Activated CD4-positive, CD25-positive, alpha-beta regulatory T cell treated with anti-CD3 and anti-CD28 coated beads, Interleukin-2, amount 50 U/mL, for 16 hours (primary cell): ENCODE measurements around the gene AGBL1.
"Not testable (repeated sequence)": the region's sequence is repeated elsewhere in the genome, so short reads cannot be mapped to it uniquely, and the experiment has no call there.

Experiments used
- DNase-seq: peaks from one replicate; pipeline ENCODE4 v3.0.0-alpha.2; 2020; ENCODE audit warnings: low read depth, low spot score

AGBL1 gene

GRCh38 chr15:86865920-86866319 is 786.2 kb downstream of the AGBL1 start:
- no peak for DNase-seq

- no peak for DNase-seq
Observed at GRCh38 chr15:86870846-86871245, 791.2 kb downstream of the AGBL1 start.

GRCh38 chr15:86871964-86872363 is 792.3 kb downstream of the AGBL1 start:
- DNase-seq: no peak

GRCh38 chr15:86872782-86873181 is 793.1 kb downstream of the AGBL1 start:
- no peak for DNase-seq

GRCh38 chr15:86875067-86875466 is 795.4 kb downstream of the AGBL1 start:
- no peak for DNase-seq

GRCh38 chr15:86876387-86876944 is 796.8 kb downstream of the AGBL1 start:
- no peak for DNase-seq

GRCh38 chr15:86877171-86877631 is 797.5 kb downstream of the AGBL1 start:
- DNase-seq: no peak

- not testable (repeated sequence) for DNase-seq
Observed at GRCh38 chr15:86878844-86879243, 799.2 kb downstream of the AGBL1 start.

GRCh38 chr15:86879250-86880229 is 799.9 kb downstream of the AGBL1 start:
- no peak for DNase-seq

- no peak for DNase-seq
Observed at GRCh38 chr15:86885616-86886015, 805.9 kb downstream of the AGBL1 start.

- DNase-seq: no peak
Observed at GRCh38 chr15:86892774-86893449, 813.2 kb downstream of the AGBL1 start.

- no peak for DNase-seq
Observed at GRCh38 chr15:86894269-86894668, 814.6 kb downstream of the AGBL1 start.

GRCh38 chr15:86903642-86904421 is 824.2 kb downstream of the AGBL1 start:
- DNase-seq: no peak

- DNase-seq: no peak
Observed at GRCh38 chr15:86905625-86906256, 826.1 kb downstream of the AGBL1 start.

GRCh38 chr15:86906376-86906775 is 826.7 kb downstream of the AGBL1 start:
- DNase-seq: no peak

GRCh38 chr15:86911022-86911421 is 831.4 kb downstream of the AGBL1 start:
- no peak for DNase-seq

GRCh38 chr15:86912661-86913060 is 833.0 kb downstream of the AGBL1 start:
- DNase-seq: no peak

GRCh38 chr15:86915811-86916331 is 836.2 kb downstream of the AGBL1 start:
- DNase-seq: no peak

GRCh38 chr15:86916671-86917360 is 837.1 kb downstream of the AGBL1 start:
- DNase-seq: no peak

- DNase-seq: no peak
Observed at GRCh38 chr15:86917361-86917671, 837.6 kb downstream of the AGBL1 start.
